Measurements from ENCODE around the gene FHL2. TPM values are rescaled to one million over a fixed set of nuclear protein-coding genes. Genes with fewer than 3 reads are reported as not detected.
A peak's percentile ranks its signal among the peaks of the same experiment; 100 is the strongest.

FHL2 gene, protein sequence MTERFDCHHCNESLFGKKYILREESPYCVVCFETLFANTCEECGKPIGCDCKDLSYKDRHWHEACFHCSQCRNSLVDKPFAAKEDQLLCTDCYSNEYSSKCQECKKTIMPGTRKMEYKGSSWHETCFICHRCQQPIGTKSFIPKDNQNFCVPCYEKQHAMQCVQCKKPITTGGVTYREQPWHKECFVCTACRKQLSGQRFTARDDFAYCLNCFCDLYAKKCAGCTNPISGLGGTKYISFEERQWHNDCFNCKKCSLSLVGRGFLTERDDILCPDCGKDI
- 14.2 TPM for total RNA-seq
- 49.2 TPM for polyA plus RNA-seq
- long read RNA-seq, donor 1: 0 reads
- long read RNA-seq, donor 2, transcript FHL2-202 (7 exons, 1,769 nt): minor isoform, 5 of 20 reads
- long read RNA-seq, donor 2, transcript FHL2-205 (6 exons, 1,531 nt): major isoform, 6 of 20 reads
- long read RNA-seq, donor 2, partial matches to known transcripts: 5 of 20 reads
- long read RNA-seq, donor 2, other reads (novel, unspliced or antisense): 0 of 20 reads
- long read RNA-seq, donor 3, transcript FHL2-206 (6 exons, 1,367 nt): minor isoform, 6 of 21 reads
- long read RNA-seq, donor 3, transcript FHL2-205 (6 exons, 1,531 nt): major isoform, 7 of 21 reads
- long read RNA-seq, donor 3, partial matches to known transcripts: 0 of 21 reads
- long read RNA-seq, donor 3, other reads (novel, unspliced or antisense): 0 of 21 reads
- long read RNA-seq, donor 4, partial matches to known transcripts: 0 of 3 reads
- long read RNA-seq, donor 4, other reads (novel, unspliced or antisense): 0 of 3 reads
- long read RNA-seq, donor 5, transcript FHL2-206 (6 exons, 1,367 nt): minor isoform, 5 of 21 reads
- long read RNA-seq, donor 5, transcript FHL2-205 (6 exons, 1,531 nt): major isoform, 6 of 21 reads
- long read RNA-seq, donor 5, transcript FHL2-202 (7 exons, 1,769 nt): major isoform, 6 of 21 reads
- long read RNA-seq, donor 5, partial matches to known transcripts: 0 of 21 reads
- long read RNA-seq, donor 5, other reads (novel, unspliced or antisense): 0 of 21 reads
- long read RNA-seq, donor 6, partial matches to known transcripts: 0 of 8 reads
- long read RNA-seq, donor 6, other reads (novel, unspliced or antisense): 0 of 8 reads
- long read RNA-seq, donor 7, transcript FHL2-206 (6 exons, 1,367 nt): major isoform, 6 of 25 reads
- long read RNA-seq, donor 7, transcript FHL2-205 (6 exons, 1,531 nt): major isoform, 6 of 25 reads
- long read RNA-seq, donor 7, partial matches to known transcripts: 8 of 25 reads
- long read RNA-seq, donor 7, other reads (novel, unspliced or antisense): 0 of 25 reads
- long read RNA-seq, donor 8, partial matches to known transcripts: 0 of 5 reads
- long read RNA-seq, donor 8, other reads (novel, unspliced or antisense): 0 of 5 reads
- long read RNA-seq, donor 9, transcript FHL2-205 (6 exons, 1,531 nt): major isoform, 5 of 12 reads
- long read RNA-seq, donor 9, partial matches to known transcripts: 0 of 12 reads
- long read RNA-seq, donor 9, other reads (novel, unspliced or antisense): 0 of 12 reads
- long read RNA-seq, donor 10, partial matches to known transcripts: 0 of 11 reads
- long read RNA-seq, donor 10, other reads (novel, unspliced or antisense): 0 of 11 reads

DNA sequence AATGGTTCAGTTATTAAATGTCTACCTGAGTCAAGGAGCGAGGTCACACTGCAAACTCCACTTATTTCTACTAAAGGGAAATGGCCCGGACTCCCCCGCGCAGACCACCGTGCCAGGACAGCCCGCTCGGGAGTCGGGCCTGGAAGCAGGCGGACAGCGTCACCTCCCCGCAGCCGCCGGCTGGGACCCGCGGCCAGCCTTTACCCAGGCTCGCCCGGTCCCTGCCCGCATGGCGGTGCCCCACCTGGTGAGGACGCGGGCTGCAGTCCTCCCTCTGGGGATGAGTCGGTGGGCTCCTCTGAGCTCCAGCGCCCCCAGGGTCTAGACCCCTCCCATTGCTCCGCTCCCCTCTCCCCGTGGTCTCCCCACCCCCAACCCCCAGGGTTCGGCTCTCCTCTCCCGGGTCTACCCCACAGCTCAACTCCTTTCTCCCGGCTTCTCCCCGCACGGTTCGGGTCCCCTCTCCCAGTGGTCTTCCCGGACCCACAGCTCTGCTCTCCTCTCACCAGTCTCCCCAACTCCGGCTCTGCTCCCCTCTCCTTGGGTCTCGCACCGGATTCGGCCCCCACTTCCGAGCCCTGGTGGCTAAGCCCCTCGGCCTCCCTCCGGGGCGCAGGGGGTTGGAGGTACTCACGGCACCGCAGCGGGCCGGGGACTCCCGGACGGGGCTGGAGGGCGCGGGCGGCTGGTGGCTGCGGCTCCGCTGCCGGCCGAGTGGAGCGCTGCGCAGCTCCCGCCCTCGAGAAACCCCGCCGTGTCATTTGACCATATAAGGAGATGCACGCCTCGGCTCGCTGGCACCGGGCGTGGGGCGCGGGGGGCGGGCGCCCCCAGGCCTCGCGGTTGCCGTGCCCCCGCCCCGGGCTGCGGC lies at the start of gene FHL2:
Gene FHL2, minus strand, starts transcription at position 716 of the 871 bp plus-strand sequence. CDS start 12,535 bp downstream, outside the sequence.
- peak; percentile 37 to 88 (median 70) for DNase-seq (ENCODE audit: low read depth in 6 of 9, low spot score in 9 of 9)
- H3K9me3 ChIP-seq (ENCODE audit: control insufficient read depth in 2 of 2, insufficient read depth in 1 of 2, low read length in 1 of 2): peaks cover 0 to 5% of the 10 kb centered on the region in 2 donors
- peak within 1 kb of the TSS; percentile 69 to 80 for H3K27ac ChIP-seq (ENCODE audit: low read depth in 1 of 2, low read length in 1 of 2)
- H3K36me3 ChIP-seq (ENCODE audit: control insufficient read depth in 2 of 2, insufficient read depth in 2 of 2, low read length in 1 of 2): peaks cover 6 to 9% of the 10 kb centered on the region in 2 donors
- H3K4me1 ChIP-seq (ENCODE audit: control insufficient read depth in 2 of 2, insufficient read depth in 2 of 2, low read length in 2 of 2): peaks cover 11 to 24% of the 10 kb centered on the region in 2 donors
- 3% methylated on average over 74 of the region's 74 CpGs for WGBS
- H3K4me3 ChIP-seq (ENCODE audit: low read length in 2 of 2): peak within 1 kb of the TSS; percentile 95 to 96
- H3K27me3 ChIP-seq (ENCODE audit: control insufficient read depth in 2 of 2, insufficient read depth in 1 of 2, low read length in 1 of 2): peaks cover 0 to 8% of the 10 kb centered on the region in 2 donors

DNA sequence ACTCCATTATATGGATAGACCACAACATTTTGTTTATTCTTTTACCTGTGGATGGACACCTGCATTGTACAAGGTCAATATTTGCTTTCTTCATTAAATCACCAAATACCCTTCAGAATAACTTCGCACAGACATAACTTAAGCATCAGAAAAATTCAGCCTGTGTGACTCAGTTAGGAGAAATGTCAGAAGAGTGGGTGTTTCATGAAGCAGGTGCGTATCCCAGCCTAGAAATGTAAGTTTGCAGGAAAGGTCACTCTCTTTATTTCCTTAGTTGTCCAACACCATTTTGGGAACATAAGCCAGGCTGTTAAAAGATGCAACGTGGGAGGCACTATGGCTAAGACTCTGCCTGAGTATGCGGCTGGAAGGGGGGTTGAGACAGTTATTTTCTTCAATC lies 48.6 kb upstream of the FHL2 start:
- no peaks in the 10 kb centered on the region for H3K36me3 ChIP-seq (ENCODE audit: control insufficient read depth in 2 of 2, insufficient read depth in 2 of 2, low read length in 1 of 2)
- H3K27ac ChIP-seq (ENCODE audit: low read depth in 1 of 2, low read length in 1 of 2): no peak overlapping the region
- no peaks in the 10 kb centered on the region for H3K27me3 ChIP-seq (ENCODE audit: control insufficient read depth in 2 of 2, insufficient read depth in 1 of 2, low read length in 1 of 2)
- no peak overlapping the region for H3K4me3 ChIP-seq (ENCODE audit: low read length in 2 of 2)
- H3K4me1 ChIP-seq (ENCODE audit: control insufficient read depth in 2 of 2, insufficient read depth in 2 of 2, low read length in 2 of 2): peaks cover 31 to 62% of the 10 kb centered on the region in 2 donors
- WGBS: 97% methylated on average over 4 of the region's 4 CpGs
- no peak for DNase-seq (ENCODE audit: low read depth in 6 of 9, low spot score in 9 of 9)
- no peaks in the 10 kb centered on the region for H3K9me3 ChIP-seq (ENCODE audit: control insufficient read depth in 2 of 2, insufficient read depth in 1 of 2, low read length in 1 of 2)

DNA sequence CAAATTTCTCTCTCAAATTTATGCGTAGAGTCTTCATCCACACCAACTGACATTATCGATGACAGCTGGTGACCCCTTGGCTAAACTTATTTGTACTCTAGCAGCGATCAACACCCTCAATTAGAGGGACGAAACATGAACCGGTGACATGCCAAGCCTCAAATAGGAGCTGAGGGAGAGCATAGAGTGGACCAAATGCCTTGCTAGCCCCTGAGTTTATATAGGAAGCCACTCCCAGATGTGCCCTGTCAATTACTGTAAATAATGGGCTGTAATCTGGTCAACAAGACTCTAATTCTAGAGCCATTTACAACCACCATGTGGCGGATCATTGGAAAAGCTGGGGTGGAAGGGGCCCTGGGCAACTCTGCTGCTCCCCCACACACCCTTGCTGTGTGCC lies 47.6 kb upstream of the FHL2 start:
- H3K27ac ChIP-seq (ENCODE audit: low read depth in 1 of 2, low read length in 1 of 2): no peak overlapping the region
- H3K27me3 ChIP-seq (ENCODE audit: control insufficient read depth in 2 of 2, insufficient read depth in 1 of 2, low read length in 1 of 2): no peaks in the 10 kb centered on the region
- DNase-seq (ENCODE audit: low read depth in 6 of 9, low spot score in 9 of 9): no peak
- no peaks in the 10 kb centered on the region for H3K36me3 ChIP-seq (ENCODE audit: control insufficient read depth in 2 of 2, insufficient read depth in 2 of 2, low read length in 1 of 2)
- no peaks in the 10 kb centered on the region for H3K9me3 ChIP-seq (ENCODE audit: control insufficient read depth in 2 of 2, insufficient read depth in 1 of 2, low read length in 1 of 2)
- WGBS: 99% methylated on average over 6 of the region's 6 CpGs
- no peak overlapping the region for H3K4me3 ChIP-seq (ENCODE audit: low read length in 2 of 2)
- peaks cover 31 to 58% of the 10 kb centered on the region in 2 donors for H3K4me1 ChIP-seq (ENCODE audit: control insufficient read depth in 2 of 2, insufficient read depth in 2 of 2, low read length in 2 of 2)

DNA sequence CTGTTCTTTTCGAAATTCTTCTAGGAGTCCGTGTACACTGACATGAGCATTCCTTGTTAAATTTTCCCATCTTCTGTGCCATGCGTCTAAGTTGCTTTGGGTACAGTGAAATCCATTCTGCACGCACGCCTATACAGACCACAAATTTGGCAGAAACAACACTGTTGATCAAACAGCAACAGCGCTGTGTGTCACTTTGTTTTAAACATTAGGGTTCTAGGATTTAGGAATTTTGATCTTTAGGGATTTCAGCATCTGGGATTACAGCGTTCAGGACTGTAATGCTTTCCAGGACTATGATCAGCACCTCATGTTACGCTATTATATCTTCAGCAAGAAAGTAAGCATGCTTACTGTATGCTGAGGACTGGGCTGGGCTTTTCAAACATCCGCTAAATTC lies 47.1 kb upstream of the FHL2 start:
- Histone ChIP-seq H3K9me3 (ENCODE audit: control insufficient read depth in 2 of 2, insufficient read depth in 1 of 2, low read length in 1 of 2) (no peaks in the 10 kb centered on the region), H3K27ac (ENCODE audit: low read depth in 1 of 2, low read length in 1 of 2) (no peak overlapping the region), H3K4me1 (ENCODE audit: control insufficient read depth in 2 of 2, insufficient read depth in 2 of 2, low read length in 2 of 2) (peaks cover 31 to 53% of the 10 kb centered on the region in 2 donors), H3K36me3 (ENCODE audit: control insufficient read depth in 2 of 2, insufficient read depth in 2 of 2, low read length in 1 of 2) (no peaks in the 10 kb centered on the region), H3K4me3 (ENCODE audit: low read length in 2 of 2) (no peak overlapping the region), H3K27me3 (ENCODE audit: control insufficient read depth in 2 of 2, insufficient read depth in 1 of 2, low read length in 1 of 2) (no peaks in the 10 kb centered on the region)
- 98% methylated on average over 9 of the region's 9 CpGs for WGBS
- no peak for DNase-seq (ENCODE audit: low read depth in 6 of 9, low spot score in 9 of 9)

DNA sequence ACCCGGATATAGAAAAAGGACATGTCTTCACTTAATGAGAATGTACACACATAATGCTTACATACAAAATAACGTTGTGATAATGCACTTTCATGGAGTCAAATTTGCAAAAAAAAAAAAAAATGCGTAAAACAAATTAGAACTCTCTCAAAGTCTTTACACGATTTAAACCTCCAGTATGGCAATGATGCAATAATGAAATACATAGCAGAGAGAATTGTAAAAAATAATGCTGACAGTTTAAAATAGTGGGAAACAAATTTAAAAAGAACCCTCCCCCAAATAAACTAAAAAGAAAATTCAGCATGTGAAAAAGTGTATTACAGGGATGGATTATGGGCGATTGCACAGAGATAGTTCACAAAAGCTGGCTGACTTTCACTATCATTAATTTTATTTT lies 46.6 kb upstream of the FHL2 start:
- 95% methylated on average over 5 of the region's 5 CpGs for WGBS
- Histone ChIP-seq H3K27me3 (ENCODE audit: control insufficient read depth in 2 of 2, insufficient read depth in 1 of 2, low read length in 1 of 2) (no peaks in the 10 kb centered on the region), H3K4me1 (ENCODE audit: control insufficient read depth in 2 of 2, insufficient read depth in 2 of 2, low read length in 2 of 2) (peaks cover 27 to 49% of the 10 kb centered on the region in 2 donors), H3K36me3 (ENCODE audit: control insufficient read depth in 2 of 2, insufficient read depth in 2 of 2, low read length in 1 of 2) (no peaks in the 10 kb centered on the region), H3K9me3 (ENCODE audit: control insufficient read depth in 2 of 2, insufficient read depth in 1 of 2, low read length in 1 of 2) (no peaks in the 10 kb centered on the region), H3K27ac (ENCODE audit: low read depth in 1 of 2, low read length in 1 of 2) (no peak overlapping the region), H3K4me3 (ENCODE audit: low read length in 2 of 2) (no peak overlapping the region)
- DNase-seq (ENCODE audit: low read depth in 6 of 9, low spot score in 9 of 9): no peak

DNA sequence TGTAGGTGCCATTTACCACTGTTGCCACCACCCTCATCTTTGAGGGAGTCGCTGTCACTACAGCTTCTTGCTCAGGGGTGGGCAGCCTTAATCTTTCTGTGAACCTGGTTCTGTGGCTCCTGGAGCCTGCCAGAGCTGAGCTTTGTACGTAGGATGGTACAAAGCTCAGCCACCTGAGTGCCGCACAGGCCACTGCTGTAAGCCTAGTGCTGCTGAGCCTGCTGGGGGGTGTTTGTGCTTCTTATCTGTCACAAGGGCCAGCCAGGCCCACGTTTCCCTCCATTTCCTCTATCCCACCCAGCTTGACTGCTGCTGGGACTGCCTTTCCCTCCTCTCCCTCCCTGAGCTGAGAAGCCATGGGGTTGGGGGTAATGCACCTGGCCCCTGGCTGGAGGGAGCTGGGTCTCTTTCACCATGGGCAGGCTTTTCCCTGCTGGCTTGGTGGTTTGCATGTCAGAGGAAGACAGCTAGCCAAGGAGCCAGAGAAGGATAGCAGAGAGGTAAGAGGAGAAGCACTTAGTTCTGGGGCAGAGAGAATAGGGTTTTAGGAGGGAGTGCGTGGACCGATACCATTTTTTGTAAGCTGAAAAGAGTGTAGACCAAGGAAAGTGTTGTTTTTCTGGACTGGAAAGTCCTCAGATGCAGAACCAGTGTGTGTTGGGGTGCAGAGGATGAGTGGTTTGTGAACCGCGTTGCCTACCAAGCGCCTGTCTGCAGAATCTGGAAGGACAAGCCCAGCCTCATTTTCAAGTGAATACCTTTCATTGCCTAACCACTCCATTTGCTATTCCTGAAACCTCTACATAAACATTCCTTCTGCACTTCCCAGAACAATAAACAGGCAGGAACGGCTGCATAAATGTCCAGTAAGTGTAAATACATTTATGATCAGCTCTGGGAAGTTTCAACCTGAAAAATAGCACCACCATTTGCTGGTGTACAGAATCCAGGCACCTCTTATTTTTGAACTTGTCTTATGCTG lies 45.1 kb upstream of the FHL2 start:
- DNase-seq (ENCODE audit: low read depth in 6 of 9, low spot score in 9 of 9): peak in 1 of 9 donors; percentile 23
- H3K4me1 ChIP-seq (ENCODE audit: control insufficient read depth in 2 of 2, insufficient read depth in 2 of 2, low read length in 2 of 2): peaks cover 16 to 38% of the 10 kb centered on the region in 2 donors
- no peaks in the 10 kb centered on the region for H3K9me3 ChIP-seq (ENCODE audit: control insufficient read depth in 2 of 2, insufficient read depth in 1 of 2, low read length in 1 of 2)
- no peaks in the 10 kb centered on the region for H3K27me3 ChIP-seq (ENCODE audit: control insufficient read depth in 2 of 2, insufficient read depth in 1 of 2, low read length in 1 of 2)
- H3K36me3 ChIP-seq (ENCODE audit: control insufficient read depth in 2 of 2, insufficient read depth in 2 of 2, low read length in 1 of 2): no peaks in the 10 kb centered on the region
- WGBS: 85% methylated on average over 10 of the region's 10 CpGs
- no peak overlapping the region for H3K4me3 ChIP-seq (ENCODE audit: low read length in 2 of 2)
- peak overlapping the region in 1 of 2 donors; percentile 27 for H3K27ac ChIP-seq (ENCODE audit: low read depth in 1 of 2, low read length in 1 of 2)

DNA sequence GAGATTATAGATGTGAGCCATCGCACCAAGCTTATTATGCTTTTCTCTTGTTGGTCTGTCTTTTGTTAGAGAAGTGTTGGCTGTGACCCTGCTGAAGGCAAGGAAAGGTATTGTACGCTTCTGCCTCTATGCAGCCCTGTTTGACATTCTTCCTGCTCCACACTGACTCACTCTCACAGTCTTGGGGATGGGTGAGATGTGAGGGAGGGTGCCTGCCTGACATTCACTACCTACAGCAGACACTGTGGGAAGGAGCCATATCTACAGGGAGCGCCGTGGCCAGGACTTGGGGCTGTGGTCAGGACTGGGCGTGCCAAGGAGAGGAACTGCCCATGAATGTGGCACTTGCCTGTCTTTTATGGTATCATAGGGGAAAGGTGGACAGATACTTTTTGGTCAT lies 43.9 kb upstream of the FHL2 start:
- H3K36me3 ChIP-seq (ENCODE audit: control insufficient read depth in 2 of 2, insufficient read depth in 2 of 2, low read length in 1 of 2): no peaks in the 10 kb centered on the region
- H3K4me1 ChIP-seq (ENCODE audit: control insufficient read depth in 2 of 2, insufficient read depth in 2 of 2, low read length in 2 of 2): peaks cover 20 to 38% of the 10 kb centered on the region in 2 donors
- no peak overlapping the region for H3K27ac ChIP-seq (ENCODE audit: low read depth in 1 of 2, low read length in 1 of 2)
- peaks cover 0 to 3% of the 10 kb centered on the region in 2 donors for H3K9me3 ChIP-seq (ENCODE audit: control insufficient read depth in 2 of 2, insufficient read depth in 1 of 2, low read length in 1 of 2)
- H3K27me3 ChIP-seq (ENCODE audit: control insufficient read depth in 2 of 2, insufficient read depth in 1 of 2, low read length in 1 of 2): no peaks in the 10 kb centered on the region
- WGBS: 98% methylated on average over 5 of the region's 5 CpGs
- DNase-seq (ENCODE audit: low read depth in 6 of 9, low spot score in 9 of 9): no peak
- no peak overlapping the region for H3K4me3 ChIP-seq (ENCODE audit: low read length in 2 of 2)
